HG03558 (cell line): ENCODE data around the gene MCF2L.

Experiments used
- ATAC-seq: cut with Tn5 transposase; IDR thresholded peaks from one replicate; pipeline ENCODE4 v1.9.1; 2021; ENCODE audit warnings: moderate number of reproducible peaks; ENCODE audit not compliant: unreplicated experiment; ENCODE audit errors: extremely low read depth

MCF2L gene

DNA sequence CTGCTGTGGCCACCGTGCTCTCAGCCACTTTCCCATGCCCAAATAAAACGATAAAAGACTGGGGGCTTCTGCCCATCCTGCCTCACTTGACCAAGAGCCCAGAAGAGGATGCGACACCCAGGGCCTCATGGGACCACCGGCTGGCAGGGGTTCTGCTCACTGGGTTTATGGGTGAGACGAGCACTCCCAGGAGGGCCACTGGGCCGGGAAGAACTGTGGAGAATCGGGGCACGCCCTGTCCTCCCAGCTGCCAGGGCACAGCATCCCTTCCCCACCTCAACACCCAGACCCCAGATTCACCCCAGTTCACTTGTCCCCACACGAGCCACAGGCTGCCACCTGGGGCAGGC is 148.9 kb downstream of the MCF2L start:
- ATAC-seq: no peak

DNA sequence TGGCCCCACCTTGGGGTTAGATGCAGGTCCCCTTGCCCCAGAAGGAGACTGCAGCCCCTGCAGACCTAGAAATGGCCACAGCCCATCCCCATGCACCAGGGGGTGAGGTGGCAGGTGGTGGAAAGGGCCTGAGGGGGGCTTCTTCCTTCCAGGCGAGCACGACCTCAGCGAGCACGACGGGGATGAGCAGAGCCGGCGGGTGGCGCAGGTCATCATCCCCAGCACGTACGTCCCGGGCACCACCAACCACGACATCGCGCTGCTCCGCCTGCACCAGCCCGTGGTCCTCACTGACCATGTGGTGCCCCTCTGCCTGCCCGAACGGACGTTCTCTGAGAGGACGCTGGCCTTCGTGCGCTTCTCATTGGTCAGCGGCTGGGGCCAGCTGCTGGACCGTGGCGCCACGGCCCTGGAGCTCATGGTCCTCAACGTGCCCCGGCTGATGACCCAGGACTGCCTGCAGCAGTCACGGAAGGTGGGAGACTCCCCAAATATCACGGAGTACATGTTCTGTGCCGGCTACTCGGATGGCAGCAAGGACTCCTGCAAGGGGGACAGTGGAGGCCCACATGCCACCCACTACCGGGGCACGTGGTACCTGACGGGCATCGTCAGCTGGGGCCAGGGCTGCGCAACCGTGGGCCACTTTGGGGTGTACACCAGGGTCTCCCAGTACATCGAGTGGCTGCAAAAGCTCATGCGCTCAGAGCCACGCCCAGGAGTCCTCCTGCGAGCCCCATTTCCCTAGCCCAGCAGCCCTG is 149.4 kb downstream of the MCF2L start:
- no peak for ATAC-seq

DNA sequence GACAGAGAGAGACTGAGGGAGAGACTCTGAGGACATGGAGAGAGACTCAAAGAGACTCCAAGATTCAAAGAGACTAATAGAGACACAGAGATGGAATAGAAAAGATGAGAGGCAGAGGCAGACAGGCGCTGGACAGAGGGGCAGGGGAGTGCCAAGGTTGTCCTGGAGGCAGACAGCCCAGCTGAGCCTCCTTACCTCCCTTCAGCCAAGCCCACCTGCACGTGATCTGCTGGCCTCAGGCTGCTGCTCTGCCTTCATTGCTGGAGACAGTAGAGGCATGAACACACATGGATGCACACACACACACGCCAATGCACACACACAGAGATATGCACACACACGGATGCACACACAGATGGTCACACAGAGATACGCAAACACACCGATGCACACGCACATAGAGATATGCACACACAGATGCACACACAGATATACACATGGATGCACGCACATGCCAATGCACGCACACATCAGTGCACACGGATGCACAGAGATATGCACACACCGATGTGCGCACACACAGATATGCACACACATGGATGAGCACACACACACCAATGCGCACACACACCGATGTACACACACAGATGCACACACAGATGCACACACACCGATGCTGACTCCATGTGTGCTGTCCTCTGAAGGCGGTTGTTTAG is 150.3 kb downstream of the MCF2L start:
- ATAC-seq: no peak

DNA sequence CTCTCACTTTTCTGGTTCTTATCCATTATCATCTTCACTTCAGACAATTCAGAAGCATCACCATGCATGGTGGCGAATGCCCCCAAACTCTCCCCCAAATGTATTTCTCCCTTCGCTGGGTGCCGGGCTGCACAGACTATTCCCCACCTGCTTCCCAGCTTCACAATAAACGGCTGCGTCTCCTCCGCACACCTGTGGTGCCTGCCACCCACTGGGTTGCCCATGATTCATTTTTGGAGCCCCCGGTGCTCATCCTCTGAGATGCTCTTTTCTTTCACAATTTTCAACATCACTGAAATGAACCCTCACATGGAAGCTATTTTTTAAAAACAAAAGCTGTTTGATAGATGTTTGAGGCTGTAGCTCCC is 150.8 kb downstream of the MCF2L start:
- ATAC-seq: no peak

DNA sequence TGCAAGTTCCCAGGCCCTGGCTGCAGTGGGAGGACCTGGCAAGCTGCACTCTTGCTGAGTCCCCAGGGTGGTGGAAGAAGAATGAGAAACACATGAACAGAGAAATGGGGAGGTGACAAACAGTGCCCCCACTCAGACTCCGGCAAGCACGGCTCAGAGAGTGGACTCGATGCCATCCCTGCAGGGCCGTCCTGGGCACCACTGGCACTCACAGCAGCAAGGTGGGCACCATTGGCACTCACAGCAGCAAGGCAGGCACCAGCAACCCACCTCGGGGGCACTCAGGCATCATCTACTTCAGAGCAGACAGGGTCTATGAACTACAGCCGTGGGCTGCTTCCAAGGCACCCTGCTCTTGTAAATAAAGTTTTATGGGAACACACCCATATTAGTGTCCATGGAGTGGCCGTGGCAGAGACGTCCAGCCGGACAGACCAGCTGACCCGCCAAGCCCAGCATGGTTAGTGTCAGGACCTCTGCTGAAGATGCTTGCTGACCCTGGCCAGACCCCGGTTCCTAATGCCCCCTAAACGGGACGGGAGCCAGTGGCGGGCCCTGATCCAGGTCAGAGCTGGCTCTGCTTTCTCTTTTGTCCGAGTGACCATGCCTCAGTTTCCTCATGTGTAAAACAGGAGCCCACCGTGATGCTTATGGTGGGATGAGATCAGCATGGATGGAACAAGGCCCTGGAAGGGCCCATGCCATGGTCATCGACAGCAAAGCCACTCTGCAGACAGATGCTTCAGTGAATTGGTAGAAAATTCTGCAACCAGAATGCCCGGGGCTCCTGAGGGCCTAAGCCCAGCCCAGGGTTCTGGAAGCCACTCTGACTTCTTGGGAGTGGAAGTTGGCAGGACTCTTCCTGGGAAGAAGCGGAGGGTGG is 151.5 kb downstream of the MCF2L start:
- no peak for ATAC-seq

DNA sequence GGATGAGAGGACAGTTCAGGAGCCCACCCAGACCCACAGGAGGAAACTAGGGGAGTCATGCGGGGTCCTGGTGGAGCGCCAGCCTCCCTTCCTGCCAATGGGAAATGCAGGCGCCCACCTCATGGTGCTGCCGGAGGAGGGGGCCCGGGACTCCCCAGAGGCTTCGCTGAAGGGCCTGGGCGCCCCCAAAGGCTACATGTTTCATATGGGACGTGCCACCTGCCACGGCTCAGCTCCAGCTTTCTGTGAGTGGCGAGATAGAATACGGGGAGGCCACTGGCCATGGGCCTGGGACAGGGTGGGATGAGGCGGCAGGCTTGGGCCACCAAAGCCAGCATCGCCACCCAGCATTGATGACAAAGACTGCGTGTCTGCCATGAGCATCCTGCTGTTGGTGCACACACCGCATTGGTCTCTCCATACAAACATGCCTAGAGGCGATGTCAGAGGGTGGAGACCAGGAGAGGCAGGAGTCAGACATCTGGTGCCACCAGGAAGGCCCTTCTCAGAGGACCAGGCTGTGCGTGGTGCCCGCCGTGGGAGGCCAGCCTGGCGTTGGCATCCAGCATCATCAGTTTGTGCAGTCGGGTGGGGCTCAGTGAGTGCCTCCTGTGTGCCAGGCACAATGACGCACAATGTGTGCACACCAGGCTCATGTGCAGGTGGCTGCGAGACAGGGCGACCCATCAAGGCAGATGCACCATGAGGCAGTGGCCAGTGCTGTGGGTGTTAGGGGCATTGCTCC is 152.3 kb downstream of the MCF2L start:
- ATAC-seq: no peak

DNA sequence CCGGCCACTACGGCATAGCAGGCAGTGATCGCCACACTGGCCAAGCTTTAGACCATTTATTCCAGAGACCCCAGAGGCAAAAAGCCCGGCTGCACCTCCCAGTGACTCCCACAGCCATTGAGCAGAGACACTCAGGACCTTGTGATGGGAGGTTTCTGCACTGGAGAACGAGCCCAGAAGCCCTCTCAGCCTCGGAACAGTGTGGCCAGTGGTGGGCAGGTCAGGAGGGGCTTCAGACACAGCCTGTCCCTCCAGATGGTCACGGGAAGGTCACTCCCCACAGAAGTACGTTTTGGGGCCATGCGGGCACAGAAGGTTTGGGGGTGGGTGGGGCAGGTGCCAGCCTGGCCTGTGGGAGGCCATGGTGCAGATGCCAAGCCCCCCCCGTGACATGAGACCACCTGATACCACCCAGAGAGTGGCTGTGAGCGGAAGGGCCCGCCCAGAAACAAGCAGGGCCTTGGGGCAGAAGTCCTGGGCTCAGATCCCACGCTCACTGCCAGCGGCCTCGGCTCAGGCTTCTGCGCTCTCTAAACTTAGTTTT is 153.0 kb downstream of the MCF2L start:
- no peak for ATAC-seq

DNA sequence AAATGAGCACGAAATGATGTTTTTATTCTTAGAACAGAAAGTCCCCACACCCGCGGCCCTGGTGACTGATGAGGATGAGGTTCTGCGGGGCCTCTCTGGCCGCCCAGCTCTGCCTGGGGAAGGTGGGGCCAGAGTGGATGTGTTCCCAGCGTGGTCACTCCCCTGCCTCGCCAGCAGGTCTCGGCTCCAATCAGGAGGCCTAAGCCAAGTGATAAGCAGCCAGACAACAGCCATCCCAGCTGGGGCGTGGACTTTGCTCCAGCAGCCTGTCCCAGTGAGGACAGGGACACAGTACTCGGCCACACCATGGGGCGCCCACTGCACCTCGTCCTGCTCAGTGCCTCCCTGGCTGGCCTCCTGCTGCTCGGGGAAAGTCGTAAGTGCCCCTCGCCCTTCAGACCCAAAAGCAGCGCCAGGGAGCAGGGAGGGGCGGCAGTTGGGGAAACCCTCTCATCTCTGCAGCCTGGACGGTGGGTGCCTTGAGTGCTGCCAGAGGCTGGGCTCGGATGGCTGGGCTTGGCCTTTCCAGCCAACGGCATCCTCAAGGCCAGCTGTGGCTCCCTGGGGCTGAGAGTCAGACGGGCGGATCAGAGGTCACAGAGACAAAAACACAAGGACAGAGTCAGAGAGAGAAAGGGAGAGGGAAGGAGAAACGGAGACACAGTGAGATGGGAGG is 153.7 kb downstream of the MCF2L start, which contains the start of gene F10:
Gene F10, plus strand, starts transcription at position 250 of the 676 bp plus-strand sequence. Its CDS starts 57 bp downstream, at position 307.
- ATAC-seq: no peak

DNA sequence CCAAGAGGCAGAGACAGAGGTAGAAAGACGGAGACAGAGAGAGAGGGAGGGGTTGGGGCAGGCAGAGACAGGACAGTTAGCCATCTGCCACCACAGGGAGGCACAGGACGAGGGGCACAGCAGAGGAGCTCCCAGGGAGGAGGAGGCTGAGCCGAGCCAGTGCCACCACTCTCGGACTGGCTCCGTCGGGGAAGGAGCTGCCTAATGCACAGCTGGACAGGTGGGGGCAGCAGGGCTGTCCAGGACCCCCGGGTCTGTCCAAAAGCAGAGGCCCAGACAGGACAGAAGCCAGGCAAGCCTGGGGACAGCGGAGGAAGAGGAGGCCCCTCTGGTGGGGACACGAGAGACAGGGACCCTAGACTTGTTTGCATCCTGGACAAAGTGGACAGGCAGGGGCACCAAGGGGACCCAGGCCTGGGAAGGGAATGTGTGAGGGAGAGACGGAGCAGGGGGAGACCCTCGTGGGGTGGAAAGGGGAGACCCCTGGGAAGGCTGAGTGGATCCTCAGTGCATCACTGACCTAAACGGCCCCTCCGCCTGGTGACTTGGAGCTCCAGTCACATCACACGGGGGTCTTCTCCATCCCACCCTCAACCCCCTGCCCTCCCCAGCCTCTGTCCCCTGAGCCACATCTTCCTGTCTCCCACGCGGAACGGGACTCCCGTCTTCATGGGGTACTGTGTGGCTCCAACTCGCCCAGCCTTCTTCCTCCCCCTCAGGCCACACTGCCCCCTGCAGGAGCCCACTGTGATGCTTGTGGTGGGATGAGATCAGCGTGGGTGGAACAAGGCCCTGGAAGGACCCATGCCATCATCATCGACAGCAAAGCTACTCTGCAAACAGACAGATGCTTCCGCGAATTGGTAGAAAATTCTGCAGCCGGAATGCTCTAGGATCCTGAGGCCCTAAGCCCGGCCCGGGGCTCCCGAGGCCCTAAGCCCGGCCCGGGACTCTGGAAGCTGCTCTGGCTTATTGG is 154.5 kb downstream of the MCF2L start:
- no peak for ATAC-seq

DNA sequence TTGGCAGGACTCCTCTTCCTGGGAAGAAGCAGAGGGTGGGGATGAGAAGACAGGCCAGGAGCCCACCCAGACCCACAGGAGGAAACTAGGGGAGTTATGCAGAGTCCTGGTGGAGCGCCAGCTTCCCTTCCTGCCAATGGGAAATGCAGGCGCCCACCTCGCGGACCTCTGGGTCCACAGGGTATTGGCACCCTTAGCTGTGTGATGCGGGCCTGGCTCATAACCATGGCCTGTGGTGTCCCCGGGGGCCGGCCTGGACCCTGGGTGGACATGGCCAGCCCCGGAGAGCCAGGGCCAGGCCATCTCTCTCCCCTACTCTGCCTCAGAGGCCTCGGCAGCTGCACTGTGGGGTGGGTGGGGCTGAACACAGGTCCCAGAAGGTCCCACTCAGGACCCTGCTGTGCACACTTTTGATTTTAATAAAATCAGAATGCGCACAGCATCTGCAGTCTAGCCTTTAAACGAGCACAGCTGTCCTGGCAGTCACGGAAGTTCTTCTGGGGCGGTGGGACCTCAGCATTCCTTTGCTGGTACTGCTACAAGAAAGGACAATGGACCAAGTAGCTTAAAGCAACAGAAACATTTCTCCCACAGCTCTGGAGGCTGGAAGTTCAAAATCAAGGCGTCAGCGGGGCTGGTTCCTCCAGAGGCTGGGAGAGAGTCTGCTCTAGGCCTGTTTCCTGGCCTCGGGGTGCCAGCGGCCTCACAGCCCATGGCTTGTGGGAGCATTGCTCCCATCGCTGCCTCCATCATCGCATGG is 155.4 kb downstream of the MCF2L start:
- no peak for ATAC-seq

DNA sequence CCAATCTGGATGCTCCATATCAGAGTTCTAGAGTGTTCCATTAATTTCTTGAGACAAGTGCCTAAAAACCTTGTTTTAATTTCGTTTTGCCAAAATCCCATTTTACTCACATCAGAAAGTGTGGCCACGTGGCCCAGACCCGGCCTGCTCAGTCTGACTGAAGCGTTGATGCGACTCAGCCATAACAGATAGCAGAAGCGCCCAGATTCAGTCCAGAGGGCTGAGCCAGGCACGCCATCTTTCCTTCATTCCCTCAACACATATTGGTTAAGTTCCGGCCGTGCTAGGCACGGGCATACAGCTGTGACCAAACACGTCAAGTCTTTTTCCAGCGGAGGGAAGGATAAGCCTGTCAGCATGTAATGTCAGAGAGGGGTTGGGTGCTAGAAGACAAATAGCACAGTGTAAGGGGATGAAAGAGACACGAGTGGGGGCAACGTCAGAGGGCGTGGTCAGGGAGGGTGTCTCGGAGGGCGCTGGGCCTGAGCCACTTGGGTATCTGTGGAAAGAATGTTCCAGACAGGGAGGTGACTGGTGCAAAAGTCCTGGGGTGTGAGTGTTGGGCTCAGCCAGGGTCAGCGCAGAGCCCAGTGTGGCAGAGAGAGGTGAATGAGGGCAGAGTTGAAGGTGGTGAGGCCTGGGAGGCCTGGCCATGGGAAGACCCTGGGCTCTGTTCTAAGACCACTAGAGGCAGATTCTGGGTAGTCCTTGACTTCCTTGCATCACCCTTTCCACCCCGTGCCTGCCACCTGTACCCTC is 156.7 kb downstream of the MCF2L start:
- ATAC-seq: no peak

DNA sequence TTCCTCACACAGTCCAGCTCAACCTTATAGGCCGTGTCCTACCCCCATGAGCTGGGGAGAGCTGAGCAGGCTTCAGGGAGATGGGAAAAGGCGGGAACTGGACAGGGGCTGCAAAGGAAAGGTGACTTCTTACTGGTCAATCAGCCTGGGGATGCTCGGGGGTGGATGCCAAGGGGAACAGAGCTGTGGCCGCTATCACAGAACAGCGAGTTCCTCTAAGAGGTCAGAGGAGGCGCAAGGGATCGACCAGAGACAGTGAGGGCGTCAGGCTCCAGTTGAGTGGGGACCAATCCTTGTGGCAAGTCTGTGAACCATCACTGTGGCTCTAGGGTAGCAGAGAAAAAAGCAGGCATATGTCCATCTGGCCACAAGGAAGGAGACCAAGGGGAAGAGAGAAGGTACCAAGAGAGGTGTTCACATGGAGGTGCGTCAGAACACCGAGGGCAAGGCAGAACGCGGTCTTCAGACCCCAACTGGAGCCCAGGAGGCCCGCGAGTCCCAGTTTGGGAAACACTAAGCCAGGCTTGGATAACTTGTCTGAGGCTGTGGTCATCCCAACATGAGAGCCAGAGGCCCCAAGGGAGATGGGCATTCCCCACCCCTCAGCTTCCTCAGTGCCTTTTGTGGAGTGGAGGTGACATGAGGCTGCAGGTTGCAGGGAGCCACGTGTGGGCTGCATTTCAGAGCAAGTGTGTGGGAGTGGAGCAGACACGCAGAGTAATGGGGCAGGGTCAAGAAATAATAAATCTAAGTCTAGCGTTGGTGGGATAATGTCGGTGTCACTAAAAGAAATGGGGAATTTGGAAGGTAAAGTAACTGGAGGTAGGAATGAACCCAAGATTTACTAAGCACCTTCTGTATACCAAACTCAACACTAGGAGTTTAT is 157.5 kb downstream of the MCF2L start:
- no peak for ATAC-seq

DNA sequence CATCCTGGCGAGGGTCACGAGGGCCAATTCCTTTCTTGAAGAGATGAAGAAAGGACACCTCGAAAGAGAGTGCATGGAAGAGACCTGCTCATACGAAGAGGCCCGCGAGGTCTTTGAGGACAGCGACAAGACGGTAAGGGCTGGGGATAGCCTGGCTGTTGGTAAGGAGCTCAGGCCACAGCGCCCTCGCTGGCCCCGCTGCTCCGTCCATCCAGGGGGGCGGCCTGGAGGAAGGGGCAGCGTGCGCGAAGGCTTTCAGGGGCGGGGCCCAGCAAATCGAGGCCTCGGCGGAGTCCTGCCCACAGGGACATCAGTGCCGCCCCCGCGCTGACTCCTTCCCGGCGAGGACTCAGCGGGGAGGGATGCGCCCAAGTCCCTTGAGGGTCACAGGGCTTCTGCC is 160.5 kb downstream of the MCF2L start:
- ATAC-seq: no peak

DNA sequence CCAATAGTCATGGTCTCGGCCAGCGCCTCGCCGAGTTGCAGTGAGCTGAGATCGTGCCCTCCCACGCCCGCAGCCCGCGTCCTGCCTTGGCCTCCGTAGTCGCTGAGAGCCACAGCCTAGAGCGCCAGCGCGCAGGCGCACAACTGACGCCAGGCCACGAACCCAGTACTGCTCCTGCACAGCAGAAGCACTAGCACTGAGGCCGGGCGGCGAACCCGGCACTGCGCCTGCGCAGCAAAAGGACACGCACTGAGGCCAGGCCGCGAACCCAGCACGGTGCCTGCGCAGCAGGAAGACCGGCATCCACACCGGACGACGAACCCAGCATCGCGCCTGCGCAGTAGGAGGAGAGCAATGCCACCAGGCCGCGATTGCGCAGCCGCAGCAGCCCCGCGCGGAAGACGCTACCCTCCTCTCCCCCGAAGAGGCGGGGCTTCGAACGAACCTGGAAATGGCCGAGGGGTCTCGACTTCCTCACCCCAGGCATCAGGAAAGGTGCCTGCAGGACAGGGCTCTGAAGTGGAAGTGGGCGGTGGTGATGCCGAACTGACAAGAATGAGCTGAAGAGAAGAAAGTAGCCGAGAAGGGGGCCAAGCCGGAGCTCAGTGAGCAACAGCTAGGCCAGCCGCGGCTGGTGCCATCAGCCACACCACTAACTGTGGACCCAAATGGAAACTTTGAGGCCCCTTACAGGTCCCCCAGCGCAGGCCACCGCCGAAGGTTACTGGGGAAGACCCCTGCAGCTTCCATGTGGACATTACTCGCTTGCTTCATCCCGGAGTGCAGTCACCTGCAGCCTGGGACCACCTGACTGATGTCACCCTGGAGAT is 161.1 kb downstream of the MCF2L start:
- no peak for ATAC-seq

DNA sequence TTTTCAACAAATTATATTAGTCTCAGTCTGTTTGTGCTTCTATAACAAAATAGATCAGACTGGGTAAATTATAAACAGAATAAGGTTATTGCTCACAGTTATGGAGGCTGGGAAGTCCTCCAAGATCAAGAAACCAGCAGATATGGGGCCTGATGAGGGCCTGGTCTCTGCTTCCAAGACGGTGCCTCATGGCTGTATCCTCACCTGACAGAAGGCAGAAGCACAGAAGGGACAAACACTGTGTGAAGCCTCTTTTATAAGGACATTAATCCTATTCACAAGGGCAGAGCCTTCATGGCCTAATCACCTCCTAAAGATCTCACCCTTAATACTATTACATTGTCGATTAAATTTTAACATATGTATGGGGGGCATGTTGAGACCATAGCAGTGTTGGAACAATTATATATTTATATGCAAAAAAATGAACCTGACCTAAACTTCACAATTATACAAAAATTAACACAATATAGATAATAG is 166.3 kb downstream of the MCF2L start:
- no peak for ATAC-seq
